ENCODE measurements around the gene RDH5. TPM values are rescaled to one million over a fixed set of nuclear protein-coding genes. Genes with fewer than 3 reads are reported as not detected.

RDH5 gene
- total RNA-seq, 1 experiment from 2014 or later: 6.7 TPM

DNA sequence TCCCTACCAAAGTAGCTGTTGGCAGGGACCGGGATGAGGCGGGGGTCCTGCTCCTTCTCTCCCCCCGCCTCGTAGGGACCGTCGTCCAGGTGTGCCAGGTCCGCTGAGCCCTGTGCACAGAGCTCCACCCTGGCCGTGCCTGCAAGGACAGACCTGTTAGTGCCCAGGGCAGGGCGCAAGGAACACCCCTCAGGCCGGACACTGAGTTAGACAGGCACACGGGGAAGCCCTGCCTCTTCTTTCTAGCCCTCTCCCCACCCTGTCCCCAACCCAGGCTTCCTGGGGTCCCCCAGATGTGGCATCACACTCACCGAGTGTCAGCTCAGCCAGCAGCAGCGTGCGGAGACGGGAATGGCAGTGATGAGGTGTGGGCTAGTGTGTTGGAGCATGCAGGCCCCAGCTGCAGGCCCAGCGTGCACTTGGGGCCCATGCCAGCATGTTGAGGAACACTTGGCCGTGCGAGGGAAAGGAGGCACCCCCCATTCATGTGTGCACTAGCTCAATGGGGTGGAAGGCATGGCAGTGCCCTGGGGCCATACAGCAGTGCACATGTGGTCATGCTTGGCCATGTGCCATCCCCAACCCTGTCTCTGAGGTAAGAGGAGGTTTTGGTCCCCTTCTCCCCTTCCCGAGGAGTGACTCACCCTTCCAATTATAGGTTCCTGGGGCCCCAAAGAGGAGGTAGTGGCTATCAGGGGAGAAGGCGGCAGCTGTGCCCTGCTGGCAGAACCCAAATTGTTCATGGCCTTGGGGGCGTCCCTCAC, 19.8 kb upstream of the RDH5 start:
- Histone ChIP-seq H3K36me3 (ENCODE audit: insufficient read depth, low read length, poor library complexity, severe bottlenecking) (no peaks in the 10 kb centered on the region), H3K4me1 (ENCODE audit: insufficient read depth, low read length, poor library complexity, severe bottlenecking) (peaks cover 9% of the 10 kb centered on the region), H3K4me3 (ENCODE audit: low read depth, low read length, poor library complexity, severe bottlenecking) (no peak overlapping the region), H3K9me3 (ENCODE audit: low read depth, low read length, poor library complexity, severe bottlenecking) (no peaks in the 10 kb centered on the region), H3K27ac (ENCODE audit: low read depth, low read length, poor library complexity, severe bottlenecking) (no peak overlapping the region), H3K27me3 (replicated peaks; ENCODE audit: insufficient read depth, low read depth, low read length, poor library complexity) (no peaks in the 10 kb centered on the region)
- intact Hi-C loops (cut with micrococcal nuclease; ENCODE audit: unreplicated experiment): no loop called here
- ChIA-PET POLR2A (ENCODE audit: low non-redundant PET) (no interaction called here), CTCF (interaction anchor here (0.6 kb wide), 1 partner anchor 261 kb away, joined by 3 read pairs; no protein-coding TSS in a partner anchor)
- no peak for TF ChIP-seq CTCF (conservative IDR thresholded peaks at IDR 0.05; ENCODE audit: low read depth, low read length)
- no peak for TF ChIP-seq EZH2 (IDR thresholded peaks at IDR 0.05; ENCODE audit: borderline replicate concordance, low read depth, low read length, poor library complexity, severe bottlenecking)
- BruUV-seq (replicated peaks): no TSS peak
- DNase-seq (ENCODE audit: low spot score): no peak

- no peaks in the 10 kb centered on the region for H3K36me3 ChIP-seq (ENCODE audit: insufficient read depth, low read length, poor library complexity, severe bottlenecking)
- DNase-seq (ENCODE audit: low spot score): no peak
- intact Hi-C loops (cut with micrococcal nuclease; ENCODE audit: unreplicated experiment): no loop called here
- no peaks in the 10 kb centered on the region for H3K9me3 ChIP-seq (ENCODE audit: low read depth, low read length, poor library complexity, severe bottlenecking)
- no peak overlapping the region for H3K27ac ChIP-seq (ENCODE audit: low read depth, low read length, poor library complexity, severe bottlenecking)
- BruUV-seq (replicated peaks): no TSS peak
- no peaks in the 10 kb centered on the region for H3K27me3 ChIP-seq (replicated peaks; ENCODE audit: insufficient read depth, low read depth, low read length, poor library complexity)
- ChIA-PET POLR2A (ENCODE audit: low non-redundant PET) (no interaction called here), CTCF (no interaction called here)
- H3K4me1 ChIP-seq (ENCODE audit: insufficient read depth, low read length, poor library complexity, severe bottlenecking): peaks cover 9% of the 10 kb centered on the region
- TF ChIP-seq CTCF (conservative IDR thresholded peaks at IDR 0.05; ENCODE audit: low read depth, low read length) (no peak), EZH2 (IDR thresholded peaks at IDR 0.05; ENCODE audit: borderline replicate concordance, low read depth, low read length, poor library complexity, severe bottlenecking) (no peak)
- H3K4me3 ChIP-seq (ENCODE audit: low read depth, low read length, poor library complexity, severe bottlenecking): no peak overlapping the region
These were observed 17.3 kb upstream of the RDH5 start for GRCh38 chr12:55702861-55703260.

DNA sequence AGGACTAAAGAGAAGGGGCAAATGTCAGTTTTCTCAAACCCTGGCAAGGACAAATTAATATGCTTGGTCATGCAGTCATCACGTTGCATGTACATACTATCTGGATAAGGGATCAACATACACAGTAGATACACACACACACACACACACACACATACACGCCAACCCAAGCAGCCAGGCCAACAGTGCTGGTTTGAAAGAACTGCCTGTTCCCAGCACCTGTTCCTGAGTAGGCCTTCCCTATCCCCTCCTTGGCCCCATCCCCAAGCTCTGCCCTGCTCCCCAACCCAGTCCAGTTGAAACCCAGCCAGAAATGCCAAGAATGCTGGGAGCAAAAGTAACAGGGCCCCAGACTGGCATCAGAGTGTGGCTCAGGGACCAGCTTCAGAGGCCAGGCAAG, 16.9 kb upstream of the RDH5 start:
- TF ChIP-seq CTCF (conservative IDR thresholded peaks at IDR 0.05; ENCODE audit: low read depth, low read length): no peak
- no peak for TF ChIP-seq EZH2 (IDR thresholded peaks at IDR 0.05; ENCODE audit: borderline replicate concordance, low read depth, low read length, poor library complexity, severe bottlenecking)
- H3K4me3 ChIP-seq (ENCODE audit: low read depth, low read length, poor library complexity, severe bottlenecking): no peak overlapping the region
- DNase-seq (ENCODE audit: low spot score): no peak
- no peaks in the 10 kb centered on the region for H3K27me3 ChIP-seq (replicated peaks; ENCODE audit: insufficient read depth, low read depth, low read length, poor library complexity)
- ChIA-PET POLR2A (ENCODE audit: low non-redundant PET) (no interaction called here), CTCF (interaction anchor here (0.7 kb wide), 1 partner anchor 8 kb away, joined by 3 read pairs; no protein-coding TSS in a partner anchor)
- H3K36me3 ChIP-seq (ENCODE audit: insufficient read depth, low read length, poor library complexity, severe bottlenecking): no peaks in the 10 kb centered on the region
- H3K9me3 ChIP-seq (ENCODE audit: low read depth, low read length, poor library complexity, severe bottlenecking): no peaks in the 10 kb centered on the region
- intact Hi-C loops (cut with micrococcal nuclease; ENCODE audit: unreplicated experiment): no loop called here
- peaks cover 11% of the 10 kb centered on the region for H3K4me1 ChIP-seq (ENCODE audit: insufficient read depth, low read length, poor library complexity, severe bottlenecking)
- no peak overlapping the region for H3K27ac ChIP-seq (ENCODE audit: low read depth, low read length, poor library complexity, severe bottlenecking)
- no TSS peak for BruUV-seq (replicated peaks)

Measured in A673 (cell line).